ENCODE measurements around the gene USH2A.

The USH2A gene

DNA sequence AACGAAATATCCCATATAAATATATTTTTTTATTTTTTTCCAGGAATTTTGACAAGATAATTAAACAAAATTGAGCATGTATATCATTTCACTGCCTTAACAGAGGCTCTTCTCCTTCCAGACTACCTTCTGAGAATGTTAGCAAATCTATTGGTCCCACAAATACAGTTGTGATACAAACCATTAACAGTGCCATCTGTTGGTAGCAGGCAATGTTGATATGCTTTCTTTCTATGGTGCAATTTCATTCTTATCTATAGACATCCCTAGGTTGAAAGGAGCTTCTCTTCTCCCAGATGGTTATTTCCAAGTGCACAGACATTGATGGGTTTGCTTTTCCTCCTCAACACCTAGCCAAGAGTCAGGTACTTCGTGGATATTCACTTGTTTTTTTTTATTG, 303.6 kb downstream of the USH2A start:
- no peak for DNase-seq

GRCh38 chr1:216114180-216114579, 309.1 kb downstream of the USH2A start:
- DNase-seq = no peak

- no peak for DNase-seq
These were observed 310.1 kb downstream of the USH2A start for GRCh38 chr1:216113181-216113580.

GRCh38 chr1:216111842-216112241, 311.4 kb downstream of the USH2A start:
- DNase-seq = no peak

- DNase-seq = no peak
These were observed 327.8 kb downstream of the USH2A start for GRCh38 chr1:216095400-216095799.

DNA sequence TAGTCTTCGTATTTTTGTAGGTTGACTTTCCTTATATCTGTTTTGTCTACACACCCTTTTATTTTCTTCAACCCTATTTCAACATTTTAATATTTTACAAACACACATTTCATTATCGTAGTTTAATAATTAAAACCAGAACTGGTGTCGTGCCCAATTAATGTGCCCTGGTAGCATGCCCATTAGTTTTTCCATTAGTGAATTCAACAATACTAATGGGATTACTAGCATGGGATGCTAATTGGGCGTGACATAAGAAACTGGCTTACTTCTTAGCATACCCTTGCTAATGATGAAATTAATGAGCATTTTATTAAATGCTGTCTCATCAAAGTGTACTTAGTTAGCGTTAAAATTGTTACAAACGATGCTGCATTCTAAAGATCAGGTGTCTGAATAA, 332.7 kb downstream of the USH2A start:
- DNase-seq = no peak

GRCh38 chr1:216086678-216087077, 336.6 kb downstream of the USH2A start:
- no peak for DNase-seq

DNA sequence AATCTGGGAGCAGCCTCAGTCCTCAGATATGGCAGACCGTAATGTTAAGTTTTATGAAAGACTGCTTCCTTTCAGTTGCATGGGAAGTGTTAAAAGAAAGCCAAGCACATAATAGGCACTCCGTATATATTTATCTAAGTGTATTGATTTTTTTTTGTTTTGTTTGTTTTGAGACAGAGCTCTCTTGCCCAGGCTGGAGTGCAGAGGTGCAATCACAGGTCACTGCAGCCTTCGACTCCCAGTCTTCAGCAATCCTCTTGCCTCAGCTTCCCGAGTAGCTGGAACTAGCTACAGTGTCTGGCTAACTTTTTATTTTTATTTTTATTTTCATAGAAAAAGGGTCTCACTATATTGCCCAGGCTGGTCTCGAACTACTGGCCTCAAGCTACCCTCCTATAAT, 341.8 kb downstream of the USH2A start:
- no peak for DNase-seq

- no peak for DNase-seq
These were observed 346.5 kb downstream of the USH2A start for GRCh38 chr1:216076751-216077150.

DNA sequence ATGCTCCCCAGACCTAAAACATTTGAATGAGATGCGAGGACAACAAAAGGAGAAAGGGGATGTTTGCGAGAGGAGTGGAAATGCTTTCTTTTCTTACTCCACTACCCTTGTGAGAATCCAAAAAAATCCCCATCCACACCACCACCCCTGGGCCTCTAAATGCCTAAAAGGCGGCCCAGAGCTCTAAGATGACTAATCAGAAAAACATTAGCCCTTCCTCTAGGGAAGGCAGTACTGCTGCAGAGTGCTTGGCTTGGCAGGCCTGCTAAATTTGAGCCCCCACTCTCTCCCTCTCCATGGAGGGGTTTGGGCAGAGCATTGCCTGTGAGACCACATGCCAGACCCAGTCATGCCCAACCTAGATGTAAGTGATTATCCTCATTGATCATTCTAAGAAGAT, 347.9 kb downstream of the USH2A start:
- no peak for DNase-seq

- no peak for DNase-seq
These were observed 349.3 kb downstream of the USH2A start for GRCh38 chr1:216073793-216074595.

DNA sequence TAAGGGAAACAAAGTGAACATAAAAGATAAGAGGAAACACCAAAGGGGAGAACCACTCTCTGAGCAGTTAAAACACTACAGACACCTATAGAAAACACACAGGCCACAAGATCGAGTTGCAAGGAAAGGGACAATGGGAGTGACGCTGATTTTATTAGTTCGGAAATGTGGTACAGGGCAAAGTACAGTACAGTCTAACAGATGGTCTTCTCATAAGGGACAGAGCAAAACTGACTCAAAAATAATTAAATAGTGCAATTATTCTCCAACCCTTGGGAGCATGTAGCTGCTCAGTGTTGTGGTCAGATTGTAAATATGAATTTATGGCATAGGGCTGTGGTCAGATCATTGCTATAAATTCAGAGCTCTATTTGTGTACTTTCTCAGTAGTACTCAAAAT, 352.0 kb downstream of the USH2A start:
- DNase-seq = no peak

GRCh38 chr1:216064643-216065042, 358.6 kb downstream of the USH2A start:
- no peak for DNase-seq

- no peak for DNase-seq
These were observed 365.3 kb downstream of the USH2A start for GRCh38 chr1:216057947-216058346.

DNA sequence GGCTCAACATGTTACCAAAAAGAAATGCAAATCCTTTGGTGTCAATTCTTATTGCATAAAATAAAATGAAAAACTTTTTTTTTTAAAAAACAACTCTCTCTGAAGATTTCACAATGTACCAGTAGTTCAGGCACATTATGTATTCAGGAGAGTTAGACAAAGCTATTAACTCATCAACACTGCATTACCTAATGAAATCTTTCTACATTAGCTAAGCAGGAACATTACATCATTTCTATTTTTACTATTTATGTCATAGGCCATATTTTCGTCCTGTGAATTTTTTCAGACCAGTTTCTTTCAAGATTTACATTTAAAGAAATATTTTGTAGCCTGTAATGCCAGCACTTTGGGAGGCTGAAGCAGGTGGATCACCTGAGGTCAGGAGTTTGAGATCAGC, 366.2 kb downstream of the USH2A start:
- no peak for DNase-seq

GRCh38 chr1:216055004-216055403, 368.2 kb downstream of the USH2A start:
- DNase-seq = no peak

DNA sequence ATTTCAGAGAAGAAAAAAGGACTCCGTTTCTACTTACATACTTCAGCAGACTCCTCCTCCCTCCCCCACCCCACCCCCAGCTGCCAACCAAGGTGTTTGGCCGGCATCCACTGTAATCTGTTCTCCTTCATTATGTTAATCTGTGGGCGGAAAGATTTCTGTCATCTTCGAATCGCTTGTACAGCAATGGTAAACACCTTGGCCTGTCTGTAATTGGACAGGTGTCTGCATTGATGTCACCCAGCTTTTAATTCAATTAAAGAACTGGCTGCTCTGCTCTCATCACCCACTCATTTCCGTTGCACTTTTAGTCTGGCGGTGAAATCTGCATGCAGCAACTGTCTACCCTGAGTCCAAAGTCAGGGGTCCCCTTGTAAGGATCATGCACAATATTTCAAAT, 368.6 kb downstream of the USH2A start:
- DNase-seq = no peak

- DNase-seq = no peak
These were observed 372.2 kb downstream of the USH2A start for GRCh38 chr1:216051071-216051470.

DNA sequence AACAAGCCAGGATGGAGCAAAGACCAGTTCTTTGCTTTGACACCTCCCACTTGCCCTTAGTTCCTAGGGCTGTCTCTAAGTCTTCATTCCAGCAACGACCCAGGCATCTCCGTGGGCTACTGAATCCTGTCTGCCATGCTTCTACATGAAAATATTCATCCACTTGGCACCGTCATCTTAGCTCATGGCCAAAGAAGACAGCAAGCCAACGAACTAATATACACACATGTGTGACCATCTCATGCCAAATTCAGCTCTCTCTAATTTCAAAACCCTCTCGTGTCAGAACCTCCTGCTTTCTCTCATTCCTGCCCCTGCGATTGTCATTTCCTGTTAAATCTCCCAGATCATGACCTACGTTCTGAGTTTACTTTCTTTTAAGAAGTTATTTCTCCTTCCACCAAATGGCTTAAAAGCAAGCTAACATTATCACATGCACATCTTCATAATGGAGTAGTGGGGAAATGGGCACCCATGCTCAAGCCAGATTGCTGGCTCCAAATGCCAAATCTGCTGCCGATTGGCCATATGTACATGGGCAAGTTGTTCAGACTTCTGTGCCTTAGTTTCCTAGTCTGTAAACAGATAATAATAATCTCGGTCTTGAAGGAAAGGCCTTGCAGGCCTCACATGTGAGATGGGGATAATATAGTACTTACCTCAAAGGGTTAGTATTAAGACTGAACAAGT, 373.4 kb downstream of the USH2A start:
- no peak for DNase-seq

- DNase-seq = no peak
These were observed 375.3 kb downstream of the USH2A start for GRCh38 chr1:216047811-216048572.

GRCh38 chr1:216046336-216046735, 376.9 kb downstream of the USH2A start:
- DNase-seq = no peak

DNA sequence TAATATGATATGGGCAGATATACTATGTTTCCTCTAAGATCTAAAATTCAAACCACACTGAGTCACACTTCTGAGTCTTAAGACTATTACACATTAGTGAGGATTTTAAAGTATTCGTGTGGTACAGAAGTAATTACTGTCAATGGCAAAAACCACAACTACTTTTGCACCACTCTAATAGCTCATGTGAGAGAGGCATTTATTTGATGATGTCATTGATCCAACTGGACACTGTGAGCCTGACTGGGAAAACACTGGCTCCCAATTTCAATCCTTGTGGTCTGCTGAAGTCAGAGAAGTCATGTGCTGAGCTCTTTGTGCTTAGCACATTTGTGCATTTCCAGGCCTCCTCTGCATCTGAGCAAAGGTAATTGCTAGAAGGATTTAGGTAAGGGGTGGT, 377.8 kb downstream of the USH2A start:
- no peak for DNase-seq

- DNase-seq = no peak
These were observed 378.7 kb downstream of the USH2A start for GRCh38 chr1:216044538-216044937.

DNA sequence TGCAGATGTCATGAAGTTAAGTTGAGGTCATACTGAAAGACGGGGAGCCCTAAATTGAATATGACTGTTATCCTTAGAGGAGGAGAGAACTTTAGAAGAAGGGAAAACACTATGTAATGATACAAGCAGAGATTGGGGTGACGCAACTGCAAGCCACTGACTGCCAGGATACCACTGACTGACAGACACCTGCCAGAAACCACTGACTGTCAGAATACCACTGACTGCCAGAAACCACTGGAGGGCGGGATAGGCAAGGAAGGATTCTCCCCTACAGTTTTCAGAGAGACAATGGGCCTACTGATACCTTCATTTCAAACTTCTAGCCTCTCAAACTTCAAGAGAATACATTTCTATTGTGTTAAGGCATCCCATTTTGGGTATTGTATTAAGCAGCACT, 388.7 kb downstream of the USH2A start:
- DNase-seq = no peak

Data from NCI-H1417 treated with DMSO at 0.1 percent for 48 hours (cell line).